H1 (cell line): ENCODE results near the gene TMEM174. TPM values are rescaled to one million over a fixed set of nuclear protein-coding genes. Genes with fewer than 3 reads are reported as not detected.

Experiments
- SIRT6 ChIP-seq: IDR thresholded peaks from one replicate; pipeline ENCODE4 v1.7.1; 2012; ENCODE audit warnings: low read length, inconsistent platforms
- USF2 ChIP-seq: IDR thresholded peaks from 2 replicates; pipeline ENCODE4 v1.6.1; 2011; ENCODE audit warnings: low read length, improper control_type of control experiment
- polyA plus RNA-seq, 7 experiments: library from polyadenylated mRNA; depleted of rRNA in 3 of 7; stranded (reverse) in 5 of 7; unstranded in 2 of 7; fragments of >200 nt in 5 of 7; fragments of 200-250 nt in 2 of 7; gene quantifications; 1 replicate in 5 of 7; 2 replicates in 1 of 7; 4 replicates in 1 of 7; pipeline versions ENCODE4 v1.2.1 to v1.2.3, GENCODE V29; 2011 to 2013; ENCODE audit warnings: missing spikeins in 2 of 7, mixed read lengths in 2 of 7
- total RNA-seq: library from RNA; stranded (reverse); fragmentation: NEBNext Ultra II Directional; extraction: Animal tissue kit (Norgen Biotek cat#: 25700); gene quantifications from 2 replicates; pipeline ENCODE4 v1.2.1, GENCODE V29; 2021

Gene TMEM174
- total and polyA plus RNA-seq, 2 of the 8 experiments (the other 6 are each of a cell fraction or from before 2014, with no cell fraction given), result not detected

GRCh38 chr5:73126381-73126780 lies 46.6 kb upstream of the TMEM174 start (continued):
- TF ChIP-seq USF2, result no peak
- TF ChIP-seq SIRT6, result no peak
